Hepatocyte (in vitro differentiated cells): ENCODE results near the gene GOPC.

Source experiments
- CTCF ChIP-seq: fragments of 200-600 bp; sonication (generic); IDR thresholded peaks from 2 replicates; pipeline ENCODE4 v1.5.1; 2016; ENCODE audit warnings: antibody characterized with exemption, mild to moderate bottlenecking; ENCODE audit not compliant: poor library complexity
- EZH2 ChIP-seq: fragments of 200-600 bp; sonication (generic); IDR thresholded peaks from 2 replicates; pipeline ENCODE4 v1.6.1; 2016; ENCODE audit warnings: antibody characterized with exemption, mild to moderate bottlenecking, borderline replicate concordance

DNA sequence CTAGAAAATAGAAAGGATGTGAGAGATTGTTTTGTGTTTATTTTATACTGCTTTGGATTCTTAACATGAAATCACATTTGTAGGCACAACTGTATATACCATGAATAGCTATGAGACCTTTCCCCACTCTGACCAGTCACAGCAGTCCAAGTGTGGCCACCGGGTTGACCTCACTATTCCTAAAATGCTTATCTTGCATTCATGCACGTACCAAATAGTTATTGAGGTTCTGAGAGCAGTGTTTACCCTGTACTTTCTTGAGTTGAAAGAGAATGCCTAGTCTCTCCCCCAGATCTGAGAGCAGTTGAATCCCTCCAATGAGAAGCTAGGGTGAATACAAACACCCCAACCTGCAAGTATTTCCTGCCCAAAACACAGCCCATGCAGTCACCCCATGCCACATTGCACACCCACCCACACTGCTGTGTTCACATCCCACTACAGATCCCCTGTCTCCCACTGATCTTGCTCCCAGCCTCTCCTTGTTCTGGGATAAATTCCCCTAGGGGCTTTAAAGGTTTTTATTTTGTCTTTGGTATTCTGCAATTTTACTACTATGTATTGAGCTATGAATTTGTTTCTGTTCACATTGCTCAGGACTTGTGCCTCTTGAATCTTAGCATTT lies 51.6 kb downstream of the GOPC start:
- TF ChIP-seq CTCF (no peak), EZH2 (no peak)
